OCI-LY3 (cell line): ENCODE measurements around the gene CLPTM1L.

ENCODE experiments used
- EZH2phosphoT487 ChIP-seq: fragments of 200-600 bp; shearing (Covaris generic); IDR thresholded peaks from 2 replicates; pipeline ENCODE4 v1.6.1; 2018; ENCODE audit warnings: antibody characterized with exemption, mixed run types, low read depth
- TF ChIP-seq, protein P1 (sequence below): fragments of 200-600, 300-600 bp; sonication (generic); IDR thresholded peaks from 2 replicates; pipeline ENCODE4 v1.5.1; 2014; ENCODE audit warnings: antibody characterized with exemption, low read length, low read depth

DNA sequence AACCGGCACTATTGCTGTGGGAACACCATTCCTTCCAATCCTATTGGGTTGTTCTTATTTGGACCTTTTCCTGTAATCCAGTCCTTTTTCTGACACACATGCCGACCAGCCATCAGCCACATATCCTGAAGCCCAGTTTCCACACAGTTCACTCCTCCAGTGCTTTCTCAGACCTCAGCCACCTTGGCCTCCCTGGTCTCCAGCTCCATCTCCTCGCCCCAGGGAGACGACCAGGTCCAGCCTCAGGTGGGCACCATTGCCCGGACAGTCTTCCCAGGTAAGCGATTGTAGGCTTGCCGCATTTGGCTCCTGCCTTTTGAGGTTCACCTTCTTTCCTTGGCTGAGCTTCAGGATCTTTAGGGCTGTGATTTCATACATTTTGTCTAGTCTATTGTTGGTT is 34.8 kb downstream of the CLPTM1L start:
- TF ChIP-seq, protein P1, sequence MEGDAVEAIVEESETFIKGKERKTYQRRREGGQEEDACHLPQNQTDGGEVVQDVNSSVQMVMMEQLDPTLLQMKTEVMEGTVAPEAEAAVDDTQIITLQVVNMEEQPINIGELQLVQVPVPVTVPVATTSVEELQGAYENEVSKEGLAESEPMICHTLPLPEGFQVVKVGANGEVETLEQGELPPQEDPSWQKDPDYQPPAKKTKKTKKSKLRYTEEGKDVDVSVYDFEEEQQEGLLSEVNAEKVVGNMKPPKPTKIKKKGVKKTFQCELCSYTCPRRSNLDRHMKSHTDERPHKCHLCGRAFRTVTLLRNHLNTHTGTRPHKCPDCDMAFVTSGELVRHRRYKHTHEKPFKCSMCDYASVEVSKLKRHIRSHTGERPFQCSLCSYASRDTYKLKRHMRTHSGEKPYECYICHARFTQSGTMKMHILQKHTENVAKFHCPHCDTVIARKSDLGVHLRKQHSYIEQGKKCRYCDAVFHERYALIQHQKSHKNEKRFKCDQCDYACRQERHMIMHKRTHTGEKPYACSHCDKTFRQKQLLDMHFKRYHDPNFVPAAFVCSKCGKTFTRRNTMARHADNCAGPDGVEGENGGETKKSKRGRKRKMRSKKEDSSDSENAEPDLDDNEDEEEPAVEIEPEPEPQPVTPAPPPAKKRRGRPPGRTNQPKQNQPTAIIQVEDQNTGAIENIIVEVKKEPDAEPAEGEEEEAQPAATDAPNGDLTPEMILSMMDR: no peak
- TF ChIP-seq EZH2phosphoT487: no peak
